Upper lobe of right lung (tissue), 1 donor: ENCODE results near the gene PCNX4. TPM values are rescaled to one million over a fixed set of nuclear protein-coding genes. Genes with fewer than 3 reads are reported as not detected.

Experiments used
- ATAC-seq: fragments of 200-7000 bp; cut with Tn5 transposase; one replicate; pipeline ENCODE4 v1.9.1; 2020; ENCODE audit warnings: mild to moderate bottlenecking, moderate library complexity
- DNase-seq: peaks from one replicate; pipeline ENCODE4 v3.0.0-alpha.2; 2020
- H3K27ac ChIP-seq: fragments of 200-600 bp; one replicate; pipeline ENCODE4 v1.8.0; 2022
- H3K27me3 ChIP-seq: fragments of 200-600 bp; one replicate; pipeline ENCODE4 v1.8.0; 2022; ENCODE audit warnings: mild to moderate bottlenecking
- H3K36me3 ChIP-seq: fragments of 200-600 bp; one replicate; pipeline ENCODE4 v1.8.0; 2022
- H3K4me1 ChIP-seq: fragments of 200-600 bp; one replicate; pipeline ENCODE4 v1.8.0; 2022
- H3K4me3 ChIP-seq: fragments of 200-600 bp; one replicate; pipeline ENCODE4 v1.8.0; 2022; ENCODE audit warnings: mild to moderate bottlenecking
- H3K9me3 ChIP-seq: fragments of 200-600 bp; one replicate; pipeline ENCODE4 v1.8.0; 2022
- intact Hi-C: fragments of 100-400 bp; cut with DNase I; formaldehyde crosslinking; loops from one replicate; pipeline ENCODE4 v1.11.0; 2022
- total RNA-seq: library from RNA; stranded (reverse); fragmentation: NEBNext Ultra II Directional; extraction: Animal tissue kit (Norgen Biotek cat#: 25700); gene quantifications from one replicate; pipeline ENCODE4 v1.2.1, GENCODE V29; 2021
- TF ChIP-seq, protein P1 (sequence below): fragments of 200-600 bp; IDR thresholded peaks from one replicate; pipeline ENCODE4 v1.8.0; 2022; ENCODE audit warnings: antibody characterized with exemption
- donor health status: DM: no; HTN: yes; CAD: no; lungs with severe emphysema.

PCNX4 gene
- total RNA-seq, 1 donor from 2014 or later: 39.9 TPM

DNA sequence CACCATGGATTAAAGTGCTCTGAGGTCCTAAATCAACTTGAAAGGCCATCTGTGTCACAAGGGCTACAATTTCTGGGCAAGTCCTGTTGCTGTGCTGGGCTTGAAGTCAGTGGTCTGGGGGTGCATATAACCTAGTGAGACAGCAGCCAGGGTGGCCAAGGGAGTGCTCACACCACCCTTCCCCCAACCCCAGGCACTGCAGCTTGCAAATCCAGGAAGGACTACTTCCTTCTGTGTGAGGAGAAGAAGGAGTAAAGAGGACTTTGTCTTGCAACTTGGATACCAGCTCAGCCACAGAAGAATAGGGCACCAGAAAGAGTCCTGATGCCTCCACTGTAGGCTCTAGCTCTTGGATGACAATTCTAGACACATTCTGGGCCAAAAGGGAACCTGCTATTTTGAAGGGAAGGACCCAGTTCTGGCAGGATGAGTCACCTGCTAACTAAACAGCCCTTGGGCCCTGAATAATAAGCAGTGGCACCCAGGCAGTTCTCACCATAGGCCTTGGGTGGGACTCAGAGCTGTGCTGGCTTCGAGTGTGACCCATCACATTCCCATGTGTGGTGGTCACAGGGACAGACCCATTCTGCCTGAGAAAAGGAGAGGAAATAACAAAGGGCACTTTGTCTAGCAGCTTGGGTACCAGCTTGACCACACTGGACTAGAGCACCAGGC is 106.0 kb downstream of the PCNX4 start:
- Histone ChIP-seq H3K27ac (no peak overlapping the region), H3K9me3 (no peaks in the 10 kb centered on the region), H3K4me1 (no peaks in the 10 kb centered on the region), H3K27me3 (no peaks in the 10 kb centered on the region), H3K4me3 (no peak overlapping the region), H3K36me3 (no peaks in the 10 kb centered on the region)
- intact Hi-C loops: no loop called here
- DNase-seq (no peak), ATAC-seq (no peak)
- TF ChIP-seq, protein P1, sequence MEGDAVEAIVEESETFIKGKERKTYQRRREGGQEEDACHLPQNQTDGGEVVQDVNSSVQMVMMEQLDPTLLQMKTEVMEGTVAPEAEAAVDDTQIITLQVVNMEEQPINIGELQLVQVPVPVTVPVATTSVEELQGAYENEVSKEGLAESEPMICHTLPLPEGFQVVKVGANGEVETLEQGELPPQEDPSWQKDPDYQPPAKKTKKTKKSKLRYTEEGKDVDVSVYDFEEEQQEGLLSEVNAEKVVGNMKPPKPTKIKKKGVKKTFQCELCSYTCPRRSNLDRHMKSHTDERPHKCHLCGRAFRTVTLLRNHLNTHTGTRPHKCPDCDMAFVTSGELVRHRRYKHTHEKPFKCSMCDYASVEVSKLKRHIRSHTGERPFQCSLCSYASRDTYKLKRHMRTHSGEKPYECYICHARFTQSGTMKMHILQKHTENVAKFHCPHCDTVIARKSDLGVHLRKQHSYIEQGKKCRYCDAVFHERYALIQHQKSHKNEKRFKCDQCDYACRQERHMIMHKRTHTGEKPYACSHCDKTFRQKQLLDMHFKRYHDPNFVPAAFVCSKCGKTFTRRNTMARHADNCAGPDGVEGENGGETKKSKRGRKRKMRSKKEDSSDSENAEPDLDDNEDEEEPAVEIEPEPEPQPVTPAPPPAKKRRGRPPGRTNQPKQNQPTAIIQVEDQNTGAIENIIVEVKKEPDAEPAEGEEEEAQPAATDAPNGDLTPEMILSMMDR: no peak

DNA sequence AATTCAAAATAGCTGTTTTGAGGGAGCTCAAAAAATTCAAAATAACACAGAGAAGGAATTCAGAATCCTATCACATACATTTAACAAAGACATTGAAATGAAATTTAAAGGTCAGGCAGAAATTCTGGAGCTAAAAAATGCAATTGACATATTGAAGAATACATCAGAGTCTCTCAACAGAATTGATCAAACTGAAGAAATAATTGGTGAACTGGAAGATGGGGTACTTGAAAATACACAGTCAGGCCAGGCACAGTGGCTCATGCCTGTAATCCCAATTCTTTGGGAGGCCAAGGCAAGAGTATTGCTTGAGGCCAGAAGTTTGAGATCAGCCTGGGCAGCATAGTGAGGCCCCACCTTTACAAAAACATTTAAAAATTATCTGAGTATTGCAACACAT is 107.6 kb downstream of the PCNX4 start:
- H3K27me3 ChIP-seq: no peaks in the 10 kb centered on the region
- no peaks in the 10 kb centered on the region for H3K36me3 ChIP-seq
- no peak for DNase-seq
- no peaks in the 10 kb centered on the region for H3K4me1 ChIP-seq
- intact Hi-C loops: no loop called here
- H3K4me3 ChIP-seq: no peak overlapping the region
- no peak overlapping the region for H3K27ac ChIP-seq
- TF ChIP-seq, protein P1: no peak
- ATAC-seq: no peak
- no peaks in the 10 kb centered on the region for H3K9me3 ChIP-seq

DNA sequence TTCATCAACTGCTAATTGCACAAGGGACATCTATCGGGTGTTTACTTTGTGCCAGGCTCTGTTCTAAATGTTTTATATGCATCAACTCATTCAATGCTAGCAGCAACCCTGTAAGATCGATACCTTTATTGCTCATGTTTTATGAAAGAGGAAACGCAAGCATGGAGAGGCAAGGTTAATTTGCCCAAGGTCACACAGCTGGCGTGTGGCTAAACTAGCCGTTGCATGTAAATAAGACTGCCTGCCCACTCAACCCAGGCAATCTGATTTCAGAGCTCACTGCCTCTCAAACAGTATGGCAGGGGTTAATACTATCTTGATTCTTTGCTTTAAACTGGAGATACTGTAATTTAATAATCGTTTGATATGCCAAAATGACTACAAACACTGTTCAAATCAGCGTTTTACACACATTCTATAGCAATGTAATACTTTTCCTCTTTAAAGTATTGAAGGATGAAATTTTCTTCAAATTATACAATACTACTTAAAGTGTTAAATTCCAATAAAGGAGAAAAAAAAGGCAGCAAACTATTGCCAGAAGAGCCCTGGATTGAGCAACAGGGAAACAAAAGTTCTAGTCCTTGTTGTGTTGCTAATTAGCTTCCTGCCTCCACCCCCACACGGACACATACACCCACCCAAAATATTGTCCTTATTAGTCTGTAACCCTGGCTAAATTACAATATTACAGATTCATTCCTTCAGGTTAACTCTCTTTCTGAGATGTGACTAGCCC is 112.5 kb downstream of the PCNX4 start:
- H3K27me3 ChIP-seq: no peaks in the 10 kb centered on the region
- H3K4me3 ChIP-seq: no peak overlapping the region
- H3K36me3 ChIP-seq: no peaks in the 10 kb centered on the region
- TF ChIP-seq, protein P1: no peak
- ATAC-seq (no peak), DNase-seq (no peak)
- H3K9me3 ChIP-seq: no peaks in the 10 kb centered on the region
- intact Hi-C loops: no loop called here
- H3K27ac ChIP-seq: no peak overlapping the region
- no peaks in the 10 kb centered on the region for H3K4me1 ChIP-seq

DNA sequence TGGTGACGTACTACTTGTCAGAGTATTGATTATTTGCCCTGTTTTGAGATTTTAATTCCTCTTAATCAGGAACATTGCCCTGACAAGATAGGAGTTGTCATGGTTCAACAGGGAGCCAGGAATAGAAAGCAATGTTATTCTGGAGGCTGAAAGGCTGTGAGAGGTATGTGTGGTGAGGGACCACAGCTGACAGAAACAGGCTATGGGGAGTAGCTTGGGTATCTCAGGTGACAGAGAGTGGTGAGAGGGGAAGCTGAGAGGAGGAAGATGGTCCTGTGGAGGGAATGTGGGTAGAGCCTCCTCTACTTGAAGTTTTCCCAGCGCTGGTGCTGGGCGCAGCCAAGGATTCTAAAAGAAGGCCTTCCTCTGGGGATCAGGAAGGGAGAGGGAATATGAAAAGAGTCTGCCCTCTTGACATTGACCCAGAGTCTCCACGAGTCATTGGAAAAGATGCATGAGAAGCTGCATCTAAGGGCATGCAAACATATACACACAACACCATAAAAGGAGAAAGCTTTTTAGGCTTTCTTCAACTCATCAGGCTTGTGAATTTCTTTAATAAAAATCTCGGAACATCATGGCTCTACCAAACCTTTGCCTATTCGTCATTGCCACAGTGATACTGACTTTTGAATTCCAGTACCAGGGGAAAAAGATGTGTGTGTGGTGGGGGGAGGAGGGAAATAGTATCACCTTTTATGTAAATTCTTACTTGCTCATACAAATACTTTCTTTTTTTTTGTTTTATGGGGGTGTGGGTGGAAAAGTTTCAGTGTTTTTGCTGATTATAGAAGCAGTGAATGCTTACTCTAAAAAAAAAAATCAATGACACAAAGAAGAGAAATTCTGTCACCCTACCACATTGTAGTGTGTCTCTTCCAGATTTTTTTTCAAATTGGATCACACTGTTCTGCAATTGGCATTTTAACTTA is 113.4 kb downstream of the PCNX4 start:
- DNase-seq: no peak
- Histone ChIP-seq H3K4me1 (no peaks in the 10 kb centered on the region), H3K27me3 (no peaks in the 10 kb centered on the region), H3K9me3 (no peaks in the 10 kb centered on the region), H3K27ac (no peak overlapping the region), H3K36me3 (no peaks in the 10 kb centered on the region), H3K4me3 (no peak overlapping the region)
- intact Hi-C loops: no loop called here
- TF ChIP-seq, protein P1: no peak
- ATAC-seq: no peak

DNA sequence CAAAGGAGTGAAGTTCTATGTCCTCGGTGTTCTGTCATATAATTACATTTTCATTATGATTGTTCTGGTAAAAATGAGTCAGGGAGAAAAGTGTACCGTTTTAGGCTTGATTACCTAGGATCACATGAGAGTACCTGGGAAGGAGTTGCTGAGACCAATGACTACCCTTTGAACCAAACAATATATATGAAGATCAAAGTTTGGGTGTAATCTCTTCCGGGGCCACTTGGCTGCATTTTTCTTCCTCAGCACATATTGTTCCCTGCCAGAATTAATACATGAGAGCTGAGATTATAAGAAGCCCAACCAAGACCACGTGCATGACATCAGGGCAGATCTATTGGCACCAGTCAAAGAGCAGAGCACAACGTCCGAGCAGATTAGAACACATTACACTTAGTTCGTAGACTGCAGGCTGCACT is 114.5 kb downstream of the PCNX4 start:
- intact Hi-C loops: no loop called here
- TF ChIP-seq, protein P1: no peak

More for the DNA sequence above, 114.5 kb downstream of the PCNX4 start:
- Histone ChIP-seq H3K27me3 (no peaks in the 10 kb centered on the region), H3K27ac (no peak overlapping the region), H3K4me3 (no peak overlapping the region), H3K36me3 (no peaks in the 10 kb centered on the region), H3K4me1 (no peaks in the 10 kb centered on the region), H3K9me3 (no peaks in the 10 kb centered on the region)
- ATAC-seq (no peak), DNase-seq (no peak)
